HG03139 (cell line): Measurements from ENCODE around the gene GNAS-AS1.

Source experiments
- ATAC-seq: cut with Tn5 transposase; IDR thresholded peaks from one replicate; pipeline ENCODE4 v1.9.1; 2021; ENCODE audit not compliant: unreplicated experiment

The GNAS-AS1 gene

DNA sequence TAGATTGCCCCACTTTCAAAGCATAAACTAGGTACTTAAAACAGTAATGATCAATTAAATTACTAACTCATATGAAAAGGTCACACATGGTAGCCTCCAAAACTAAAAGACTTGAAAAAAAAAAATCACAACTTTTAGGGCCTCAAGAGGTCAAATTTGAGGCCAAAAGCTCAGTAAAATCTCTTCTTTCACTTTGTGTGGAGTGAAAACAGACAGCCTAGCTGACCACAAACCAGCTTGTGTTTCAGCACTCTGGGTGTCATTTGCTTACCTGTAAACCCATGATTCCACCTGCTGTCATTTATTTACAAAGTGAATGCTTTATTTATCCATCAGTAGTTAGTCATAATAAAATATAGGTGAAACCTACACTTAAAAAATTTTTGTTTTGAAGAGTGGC, 35.8 kb upstream of the GNAS-AS1 start:
- ATAC-seq, result no peak

DNA sequence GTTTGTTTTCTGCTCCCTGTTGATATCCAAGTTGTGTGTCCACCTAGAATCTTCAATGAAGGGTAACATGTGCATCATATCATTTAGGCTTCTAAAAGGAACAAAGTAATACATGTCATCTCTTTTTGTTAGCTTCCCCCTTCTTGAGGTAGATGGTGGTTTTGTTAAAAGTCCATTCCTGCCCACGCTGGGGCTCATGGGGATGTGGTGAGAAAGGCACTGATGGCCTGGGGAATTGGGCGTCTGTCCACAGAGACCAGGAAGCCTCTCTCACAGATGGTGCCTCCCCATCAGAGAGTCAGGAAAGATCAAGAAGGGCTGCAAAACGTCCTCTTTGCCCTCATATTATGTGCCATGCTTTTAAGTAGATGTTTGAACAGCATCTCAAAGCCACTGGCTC, 34.3 kb upstream of the GNAS-AS1 start:
- ATAC-seq, result no peak

- no peak for ATAC-seq
These were observed 32.6 kb upstream of the GNAS-AS1 start for GRCh38 chr20:58883241-58883691.

DNA sequence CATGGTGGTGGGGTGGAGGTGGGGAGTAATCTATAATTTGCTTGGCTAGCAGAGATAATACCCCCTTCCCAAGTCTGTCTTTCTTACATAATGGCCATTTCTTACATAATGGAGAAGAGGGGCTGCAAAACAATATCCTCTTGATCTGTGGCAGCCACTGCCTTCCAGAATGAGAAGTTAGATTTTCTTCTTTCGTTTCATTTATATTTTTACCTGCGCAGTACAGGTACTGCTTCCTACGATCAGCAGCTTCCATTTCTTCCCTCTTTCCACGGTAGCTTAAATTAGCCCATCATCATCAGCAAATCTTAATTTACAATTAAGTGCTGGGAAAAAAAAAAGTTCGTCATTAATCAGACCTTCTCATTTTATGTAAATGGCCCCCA, 32.0 kb upstream of the GNAS-AS1 start:
- ATAC-seq, result no peak

- no peak for ATAC-seq
These were observed 30.5 kb upstream of the GNAS-AS1 start for GRCh38 chr20:58880994-58881752.

GRCh38 chr20:58880441-58880840, 29.7 kb upstream of the GNAS-AS1 start:
- no peak for ATAC-seq

- no peak for ATAC-seq
These were observed 27.7 kb upstream of the GNAS-AS1 start for GRCh38 chr20:58878399-58878798.

- ATAC-seq, result no peak
These were observed 27.3 kb upstream of the GNAS-AS1 start for GRCh38 chr20:58877976-58878360.

DNA sequence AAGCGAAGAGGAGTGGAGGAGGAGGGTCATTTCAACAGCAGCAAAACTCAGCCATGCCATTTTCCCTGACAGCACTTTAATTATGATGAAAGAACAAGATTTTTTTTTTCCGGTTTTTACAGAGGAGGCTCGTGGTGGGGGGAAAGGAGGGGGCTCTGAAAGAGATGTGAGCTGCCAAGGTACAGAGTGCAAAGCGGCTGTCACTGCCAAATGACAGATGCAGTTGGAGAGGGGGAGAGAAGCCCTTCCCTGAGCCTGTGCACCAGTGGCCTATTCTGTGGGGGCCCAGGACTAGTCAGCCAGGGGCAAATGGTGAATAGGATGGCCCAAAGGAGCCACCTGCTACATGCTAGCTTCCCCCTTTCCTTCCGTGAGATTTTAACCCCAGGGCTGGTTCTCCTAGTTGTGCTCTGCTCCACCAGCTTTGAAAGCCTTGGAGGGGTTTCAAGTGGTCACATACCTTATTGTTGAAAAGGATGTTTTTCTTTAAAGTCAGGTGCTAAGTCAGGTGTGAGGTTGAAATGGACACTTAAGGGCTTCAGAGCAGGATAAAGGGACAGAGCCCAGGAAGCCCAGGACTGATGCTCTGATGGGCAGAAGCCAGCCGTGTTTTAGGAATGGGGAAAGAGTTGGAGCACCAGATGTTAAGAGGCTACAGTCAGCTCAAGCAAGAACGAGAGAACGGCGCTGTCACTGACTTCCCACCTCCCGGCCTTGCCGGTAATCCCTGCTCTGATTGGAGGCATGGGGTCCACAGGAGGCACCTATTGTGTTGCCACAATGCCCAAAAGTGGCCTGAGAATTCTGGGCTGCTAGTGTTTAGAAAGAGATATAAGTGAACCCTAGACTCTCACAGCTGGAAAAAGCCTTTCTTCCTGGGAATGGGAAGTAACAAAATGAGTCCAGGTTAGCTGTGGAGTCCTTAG, 26.6 kb upstream of the GNAS-AS1 start:
- no peak for ATAC-seq

DNA sequence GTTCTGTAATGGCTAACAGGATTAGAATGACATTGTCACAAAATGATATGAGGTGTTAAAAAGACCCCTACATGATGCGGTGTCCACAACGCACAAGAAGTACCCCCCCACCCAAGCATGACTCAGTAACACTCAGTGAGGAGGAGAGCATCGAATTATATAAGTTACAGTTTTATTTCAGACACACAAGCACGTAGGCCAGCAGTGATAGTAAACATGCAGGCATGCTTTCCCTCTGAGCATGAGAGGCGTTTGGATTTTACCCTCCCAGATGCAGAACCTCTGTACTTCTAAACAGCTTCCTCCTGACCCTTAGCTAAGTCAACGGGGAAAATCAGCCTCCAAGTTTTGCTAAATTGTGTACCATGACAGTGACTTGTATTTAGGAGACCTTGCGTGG, 25.7 kb upstream of the GNAS-AS1 start:
- no peak for ATAC-seq

GRCh38 chr20:58875541-58876134, 24.9 kb upstream of the GNAS-AS1 start:
- no peak for ATAC-seq

GRCh38 chr20:58875111-58875510, 24.4 kb upstream of the GNAS-AS1 start:
- no peak for ATAC-seq

DNA sequence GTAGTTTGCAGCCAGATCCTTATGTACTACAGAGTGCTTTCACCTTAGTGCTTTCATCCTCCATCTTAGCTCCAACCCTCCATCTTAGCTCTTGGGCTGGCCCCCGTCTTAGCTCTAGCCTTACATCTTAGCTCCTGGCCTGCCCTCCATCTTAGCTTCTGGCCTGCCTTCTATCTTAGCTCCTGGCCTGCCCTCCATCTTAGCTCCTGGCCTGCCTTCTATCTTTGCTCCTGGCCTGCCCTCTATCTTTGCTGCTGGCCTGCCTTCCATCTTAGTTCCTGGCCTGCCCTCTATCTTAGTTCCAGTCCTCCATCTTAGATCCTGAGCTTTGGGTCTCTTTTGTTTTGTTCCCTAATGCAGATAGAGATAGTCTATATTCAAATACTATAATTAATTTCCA, 23.8 kb upstream of the GNAS-AS1 start:
- no peak for ATAC-seq

DNA sequence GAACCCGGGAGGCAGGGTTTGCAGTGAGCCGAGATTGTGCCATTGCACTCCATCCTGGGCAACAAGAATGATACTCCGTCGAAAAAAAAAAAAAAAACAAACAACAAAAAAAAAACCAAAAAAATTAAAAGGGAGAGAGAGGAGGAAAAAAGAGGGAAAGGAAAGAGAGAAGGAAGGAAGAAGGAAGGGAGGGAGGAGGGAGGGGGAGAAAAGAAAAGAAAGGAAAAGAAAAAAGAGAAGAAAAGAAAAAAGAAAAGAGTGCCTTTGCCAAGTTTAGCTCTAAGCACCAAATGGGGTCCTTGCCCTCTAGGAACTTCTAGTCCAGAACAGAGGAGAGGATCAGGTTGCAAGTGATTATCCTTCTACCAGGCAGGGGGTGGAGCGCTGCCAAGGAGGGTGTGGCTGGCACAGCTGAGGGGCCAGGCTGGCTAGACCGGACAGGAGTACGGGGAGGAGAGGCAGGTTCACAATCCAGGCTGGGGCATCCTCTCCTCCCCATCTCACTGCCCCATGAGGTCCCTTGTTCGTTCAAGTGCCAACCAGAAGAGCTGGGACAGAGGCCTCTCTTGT, 20.9 kb upstream of the GNAS-AS1 start:
- ATAC-seq, result no peak

DNA sequence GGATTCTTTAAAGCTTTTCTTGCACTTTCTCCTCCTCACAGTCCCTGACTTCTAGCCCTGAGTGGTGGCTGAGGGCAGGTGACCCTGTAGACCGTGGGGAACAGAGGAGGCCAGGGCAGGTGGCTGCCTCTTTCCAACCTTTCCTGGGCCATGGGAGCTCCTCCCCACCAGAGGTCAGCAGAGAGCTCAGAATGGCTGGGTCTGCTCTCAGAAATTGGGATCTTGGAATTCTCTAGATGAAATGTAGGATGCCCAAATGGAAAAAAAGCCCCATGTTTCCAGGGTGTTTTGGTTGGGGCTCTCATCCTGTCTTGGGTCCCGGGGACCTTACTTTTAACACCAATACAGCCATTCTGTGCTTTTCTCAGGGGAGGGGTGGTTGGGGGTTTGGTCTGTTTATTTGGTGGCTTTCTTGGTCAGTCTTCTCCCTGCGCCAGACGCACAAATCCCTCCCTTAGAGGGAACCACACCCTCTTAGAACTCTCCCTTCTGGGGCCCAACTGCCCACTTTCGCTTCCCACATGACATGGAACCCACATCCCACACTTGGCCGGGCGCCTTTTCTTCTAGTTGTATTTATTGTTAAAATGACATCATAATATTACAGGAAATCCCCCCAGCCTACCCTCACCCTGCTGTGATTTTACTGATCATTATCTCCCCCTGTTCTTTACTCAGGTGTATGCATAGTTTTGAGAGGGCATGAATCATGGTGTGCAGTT, 19.8 kb upstream of the GNAS-AS1 start:
- no peak for ATAC-seq

DNA sequence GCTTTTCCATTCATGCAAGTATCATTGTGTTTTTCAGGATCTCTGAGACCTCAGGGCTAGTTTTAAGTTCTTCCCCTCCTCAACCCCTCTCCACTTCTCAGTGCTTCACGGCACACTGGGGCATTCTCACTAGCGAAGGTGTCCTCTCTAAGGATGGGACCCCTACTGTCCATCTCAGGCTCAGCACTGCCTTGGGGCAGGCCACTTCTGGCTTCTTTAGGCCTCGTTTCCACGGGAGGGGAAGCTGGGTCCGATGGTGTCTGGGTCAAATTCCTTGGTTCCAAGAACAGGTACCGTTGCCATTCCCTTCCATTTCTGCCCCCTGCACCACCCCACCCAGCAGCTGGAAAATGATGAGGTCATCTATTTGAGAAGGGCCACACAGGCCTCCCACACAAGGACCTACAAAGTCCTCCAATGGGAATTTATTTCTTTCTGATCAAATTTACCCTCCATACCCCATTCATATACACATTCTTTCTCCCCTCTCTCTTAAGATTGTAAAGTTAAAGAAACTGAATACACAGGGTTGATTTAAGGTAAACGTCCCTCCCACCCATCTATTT, 19.0 kb upstream of the GNAS-AS1 start:
- no peak for ATAC-seq

DNA sequence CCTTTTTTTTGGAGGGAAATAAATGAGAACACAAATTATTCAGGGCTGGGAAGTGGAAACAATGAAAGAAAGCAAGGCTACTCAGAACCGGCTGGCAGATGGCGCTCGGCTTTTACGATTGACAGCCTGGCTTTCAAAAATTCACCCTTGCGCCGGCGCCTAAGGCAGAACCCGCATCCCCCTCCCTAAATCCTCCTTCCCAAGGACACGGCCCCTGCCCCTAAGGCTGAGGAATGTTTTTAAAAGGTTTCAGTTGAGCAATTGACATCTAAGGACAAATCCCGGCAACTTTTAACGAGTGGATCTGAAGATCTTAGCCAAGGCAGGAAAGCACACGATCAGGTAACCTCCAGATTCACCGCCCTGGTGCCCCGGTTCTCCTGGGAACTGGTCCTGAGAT, 18.1 kb upstream of the GNAS-AS1 start:
- ATAC-seq, result no peak

GRCh38 chr20:58867211-58867610, 16.5 kb upstream of the GNAS-AS1 start:
- ATAC-seq, result no peak

- ATAC-seq, result no peak
These were observed 15.1 kb upstream of the GNAS-AS1 start for GRCh38 chr20:58865843-58866242.

GRCh38 chr20:58864346-58864745, 13.6 kb upstream of the GNAS-AS1 start:
- no peak for ATAC-seq
